Measurements from ENCODE around the gene DCST2. TPM values are rescaled to one million over a fixed set of nuclear protein-coding genes. Genes with fewer than 3 reads are reported as not detected.

The DCST2 gene
- polyA plus RNA-seq, 2 of the 4 experiments (the other 2 are of a cell fraction): 0.23 to 1.0 TPM

- TF ChIP-seq HMGXB4 (CRISPR knock-in tag; IDR thresholded peaks at IDR 0.05; ENCODE audit: borderline replicate concordance): no peak
- TF ChIP-seq HOXB5 (CRISPR knock-in tag; IDR thresholded peaks at IDR 0.05): 0 out of 2 replicates have a peak, but pooled peaks have one; percentile 14
- TF ChIP-seq JUN (IDR thresholded peaks at IDR 0.05): peak; percentile 83 to 89
- TF ChIP-seq CHD4 (IDR thresholded peaks at IDR 0.05; ENCODE audit: borderline replicate concordance): no peak
- TF ChIP-seq RAD21 (conservative IDR thresholded peaks at IDR 0.05 in 1 of 2, IDR thresholded peaks at IDR 0.05 in 1 of 2): no peak
- no peak for TF ChIP-seq POLR2AphosphoS2 (conservative IDR thresholded peaks at IDR 0.05; ENCODE audit: low read length)
- TF ChIP-seq ZNF302 (CRISPR knock-in tag; IDR thresholded peaks at IDR 0.05): no peak
- no peak for TF ChIP-seq REST (IDR thresholded peaks at IDR 0.05)
- no peak for TF ChIP-seq ESRRA (IDR thresholded peaks at IDR 0.05; ENCODE audit: borderline replicate concordance, low read length)
- no peak for TF ChIP-seq NPAS2 (CRISPR knock-in tag; IDR thresholded peaks at IDR 0.05; ENCODE audit: borderline replicate concordance)
Observed at GRCh38 chr1:154970631-154971340, 62.8 kb downstream of the DCST2 start, which contains the start of gene SHC1 (continued).

- FAIRE-seq (no peak), ATAC-seq (no peak), DNase-seq (ENCODE audit: low read depth in 1 of 2, low spot score in 1 of 2) (no peak)
- peak overlapping the region; percentile 99 for H3K4me2 ChIP-seq
- 4% methylated on average over 18 of the region's 22 CpGs for WGBS (ENCODE audit: missing lambda C conversion rate)
- H3K4me1 ChIP-seq: peaks cover 41% of the 10 kb centered on the region
- H3K9me3 ChIP-seq: no peaks in the 10 kb centered on the region
- peak overlapping the region; percentile 65 for H3K4me3 ChIP-seq
- CTCF ChIA-PET: interaction anchor here (0.6 to 1.3 kb wide), 4 partner anchors 93 to 981 kb away, joined by 3 to 4 read pairs (median 3); no protein-coding TSS in a partner anchor
- TF ChIP-seq POLR2A (IDR thresholded peaks at IDR 0.05; ENCODE audit: low read length) (0 out of 2 replicates have a peak, but pooled peaks have one; percentile 14), CBX2 (IDR thresholded peaks at IDR 0.05; ENCODE audit: borderline replicate concordance, low read depth) (no peak), ESRRA (IDR thresholded peaks at IDR 0.05; ENCODE audit: borderline replicate concordance, low read length) (no peak), PHF8 (IDR thresholded peaks at IDR 0.05; ENCODE audit: borderline replicate concordance, low read depth) (0 out of 2 replicates have a peak, but pooled peaks have one; percentile 29), MAZ (IDR thresholded peaks at IDR 0.05; ENCODE audit: borderline replicate concordance, low read depth, low read length) (no peak), RCOR1 (IDR thresholded peaks at IDR 0.05; ENCODE audit: low read depth, low read length) (no peak), FOSL2 (IDR thresholded peaks at IDR 0.05) (no peak), FOSL2 (CRISPR knock-in tag; IDR thresholded peaks at IDR 0.05) (no peak), E2F6 (IDR thresholded peaks at IDR 0.05; ENCODE audit: borderline replicate concordance, low read depth) (no peak), NPAS2 (CRISPR knock-in tag; IDR thresholded peaks at IDR 0.05; ENCODE audit: borderline replicate concordance) (no peak), POLR2AphosphoS2 (conservative IDR thresholded peaks at IDR 0.05; ENCODE audit: low read length) (no peak)
- POLR2A ChIA-PET: interaction anchor here (0.9 to 6.3 kb wide), 11 partner anchors 8 to 115 kb away, joined by 3 to 91 read pairs (median 7); partner anchors contain the start of genes FLAD1, LENEP, PBXIP1 and PMVK
- H3K27ac ChIP-seq: peak overlapping the region; percentile 98 to 100
Observed at GRCh38 chr1:154969860-154970452, 63.6 kb downstream of the DCST2 start.

All from A549 (cell line).